ENCODE data around the gene PLD6.

GRCh38 chr17:17226451-17227265 is 20.5 kb upstream of the PLD6 start:
- TF ChIP-seq, protein P1, sequence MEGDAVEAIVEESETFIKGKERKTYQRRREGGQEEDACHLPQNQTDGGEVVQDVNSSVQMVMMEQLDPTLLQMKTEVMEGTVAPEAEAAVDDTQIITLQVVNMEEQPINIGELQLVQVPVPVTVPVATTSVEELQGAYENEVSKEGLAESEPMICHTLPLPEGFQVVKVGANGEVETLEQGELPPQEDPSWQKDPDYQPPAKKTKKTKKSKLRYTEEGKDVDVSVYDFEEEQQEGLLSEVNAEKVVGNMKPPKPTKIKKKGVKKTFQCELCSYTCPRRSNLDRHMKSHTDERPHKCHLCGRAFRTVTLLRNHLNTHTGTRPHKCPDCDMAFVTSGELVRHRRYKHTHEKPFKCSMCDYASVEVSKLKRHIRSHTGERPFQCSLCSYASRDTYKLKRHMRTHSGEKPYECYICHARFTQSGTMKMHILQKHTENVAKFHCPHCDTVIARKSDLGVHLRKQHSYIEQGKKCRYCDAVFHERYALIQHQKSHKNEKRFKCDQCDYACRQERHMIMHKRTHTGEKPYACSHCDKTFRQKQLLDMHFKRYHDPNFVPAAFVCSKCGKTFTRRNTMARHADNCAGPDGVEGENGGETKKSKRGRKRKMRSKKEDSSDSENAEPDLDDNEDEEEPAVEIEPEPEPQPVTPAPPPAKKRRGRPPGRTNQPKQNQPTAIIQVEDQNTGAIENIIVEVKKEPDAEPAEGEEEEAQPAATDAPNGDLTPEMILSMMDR (IDR thresholded peaks at IDR 0.05; ENCODE audit: low read depth, low read length, poor library complexity, severe bottlenecking), result no peak
- TF ChIP-seq EZH2phosphoT487 (IDR thresholded peaks at IDR 0.05; ENCODE audit: borderline replicate concordance, low read length), result no peak

Data from DOHH2 (cell line).